H9 (cell line): ENCODE measurements around the gene CLEC4C. TPM values are rescaled to one million over a fixed set of nuclear protein-coding genes. Genes with fewer than 3 reads are reported as not detected.

Experiments used
- DNase-seq: peaks from one replicate; pipeline ENCODE4 v3.0.0-alpha.2; 2017
- H2AFZ ChIP-seq: one replicate; pipeline ENCODE4 v1.6.1; 2013; ENCODE audit warnings: mild to moderate bottlenecking, low read length, control low read depth, moderate library complexity
- H2AK5ac ChIP-seq: 2 replicates; pipeline ENCODE4 v1.6.1; 2013; ENCODE audit warnings: low read length, control low read depth, mixed read lengths; ENCODE audit not compliant: insufficient read length
- H2BK120ac ChIP-seq: one replicate; pipeline ENCODE4 v1.6.1; 2013; ENCODE audit warnings: low read depth, mild to moderate bottlenecking, low read length, control low read depth, inconsistent platforms; ENCODE audit not compliant: poor library complexity, severe bottlenecking
- H2BK12ac ChIP-seq: 2 replicates; pipeline ENCODE4 v1.6.1; 2013; ENCODE audit warnings: low read length, control low read depth, mixed read lengths, low read depth; ENCODE audit not compliant: insufficient read length
- H2BK15ac ChIP-seq: 2 replicates; pipeline ENCODE4 v1.6.1; 2013; ENCODE audit warnings: low read depth, low read length, control low read depth
- H2BK20ac ChIP-seq: one replicate; pipeline ENCODE4 v1.6.1; 2013; ENCODE audit warnings: low read depth, mild to moderate bottlenecking, low read length, control low read depth, inconsistent platforms; ENCODE audit not compliant: poor library complexity, severe bottlenecking
- H2BK5ac ChIP-seq: 2 replicates; pipeline ENCODE4 v1.6.1; 2013; ENCODE audit warnings: low read length, control low read depth, mixed read lengths; ENCODE audit not compliant: insufficient read length
- H3K14ac ChIP-seq: 2 replicates; pipeline ENCODE4 v1.6.1; 2013; ENCODE audit warnings: low read length, control low read depth; ENCODE audit not compliant: insufficient read depth
- H3K18ac ChIP-seq: 2 replicates; pipeline ENCODE4 v1.6.1; 2013; ENCODE audit warnings: low read depth, mild to moderate bottlenecking, mixed read lengths, low read length, control low read depth; ENCODE audit not compliant: insufficient read length
- H3K23ac ChIP-seq: 2 replicates; pipeline ENCODE4 v1.6.1; 2013; ENCODE audit warnings: low read length, control low read depth, mixed read lengths, low read depth; ENCODE audit not compliant: insufficient read length
- H3K23me2 ChIP-seq: 2 replicates; pipeline ENCODE4 v1.6.1; 2013; ENCODE audit warnings: low read depth, mild to moderate bottlenecking, mixed read lengths, low read length, control low read depth; ENCODE audit not compliant: insufficient read length, poor library complexity, severe bottlenecking
- H3K27ac ChIP-seq: 2 replicates; pipeline ENCODE4 v1.5.1; 2013; ENCODE audit warnings: low read length, control low read depth, mixed read lengths, low read depth; ENCODE audit not compliant: insufficient read length
- H3K27me3 ChIP-seq: 2 replicates; pipeline ENCODE4 v1.6.1; 2013; ENCODE audit warnings: low read length, control low read depth, inconsistent platforms; ENCODE audit not compliant: insufficient read depth
- H3K4ac ChIP-seq: 2 replicates; pipeline ENCODE4 v1.6.1; 2013; ENCODE audit warnings: low read depth, mild to moderate bottlenecking, control low read depth, inconsistent platforms, low read length, moderate library complexity
- H3K4me1 ChIP-seq: 2 replicates; pipeline ENCODE4 v1.6.1; 2013; ENCODE audit warnings: low read length, control low read depth, inconsistent platforms; ENCODE audit not compliant: insufficient read depth
- H3K4me2 ChIP-seq: 2 replicates; pipeline ENCODE4 v1.6.1; 2013; ENCODE audit warnings: low read length, control low read depth, mixed read lengths; ENCODE audit not compliant: insufficient read length, insufficient read depth
- H3K56ac ChIP-seq: 2 replicates; pipeline ENCODE4 v1.6.1; 2013; ENCODE audit warnings: low read depth, mild to moderate bottlenecking, mixed read lengths, low read length, control low read depth; ENCODE audit not compliant: insufficient read length
- H3K79me1 ChIP-seq: 2 replicates; pipeline ENCODE4 v1.6.1; 2013; ENCODE audit warnings: low read depth, mild to moderate bottlenecking, moderate library complexity, low read length, control low read depth, inconsistent platforms; ENCODE audit not compliant: insufficient read depth, poor library complexity, severe bottlenecking
- H3K79me2 ChIP-seq: 2 replicates; pipeline ENCODE4 v1.6.1; 2013; ENCODE audit warnings: low read length, control low read depth, inconsistent platforms; ENCODE audit not compliant: insufficient read depth
- H3K9ac ChIP-seq: 2 replicates; pipeline ENCODE4 v1.6.1; 2013; ENCODE audit warnings: low read length, control low read depth, mixed read lengths; ENCODE audit not compliant: insufficient read length; ENCODE audit errors: extremely low read depth
- H3K9me3 ChIP-seq: one replicate; pipeline ENCODE4 v1.6.1; 2013; ENCODE audit warnings: low read depth, low read length, inconsistent platforms; ENCODE audit not compliant: control insufficient read depth
- H3T11ph ChIP-seq: one replicate; pipeline ENCODE4 v1.6.1; 2013; ENCODE audit warnings: mild to moderate bottlenecking, low read length, control low read depth, inconsistent platforms
- H4K20me1 ChIP-seq: one replicate; pipeline ENCODE4 v1.6.1; 2013; ENCODE audit not compliant: control insufficient read depth, insufficient read length, insufficient read depth
- H4K5ac ChIP-seq: 2 replicates; pipeline ENCODE4 v1.6.1; 2013; ENCODE audit warnings: low read depth, mild to moderate bottlenecking, mixed read lengths, low read length, control low read depth; ENCODE audit not compliant: insufficient read length
- H4K8ac ChIP-seq: replicated peaks from 2 replicates; pipeline ENCODE4 v1.6.1; 2013; ENCODE audit warnings: low read length, control low read depth, mixed read lengths, low read depth; ENCODE audit not compliant: insufficient read length
- H4K91ac ChIP-seq: 2 replicates; pipeline ENCODE4 v1.6.1; 2013; ENCODE audit warnings: low read depth, mild to moderate bottlenecking, moderate library complexity, mixed read lengths, low read length, control low read depth; ENCODE audit not compliant: insufficient read length
- H3K27ac Mint-ChIP-seq, 3 experiments: 2 replicates in 2 of 3; 3 replicates in 1 of 3; pipeline ENCODE4 v1.8.0; 2020 to 2021; ENCODE audit warnings: mixed read lengths in 3 of 3, mild to moderate bottlenecking in 1 of 3, moderate library complexity in 1 of 3
- H3K27me3 Mint-ChIP-seq: 2 replicates; pipeline ENCODE4 v1.8.0; 2021; ENCODE audit warnings: low read depth, mild to moderate bottlenecking, moderate library complexity, mixed read lengths
- H3K36me3 Mint-ChIP-seq, 3 experiments: 2 replicates in 2 of 3; 3 replicates in 1 of 3; pipeline ENCODE4 v1.8.0; 2020 to 2021; ENCODE audit warnings: low read depth in 3 of 3, mixed read lengths in 3 of 3; ENCODE audit not compliant: insufficient read depth in 1 of 3
- H3K4me1 Mint-ChIP-seq, 2 experiments: 2 replicates each; pipeline ENCODE4 v1.8.0; 2020; ENCODE audit warnings: mixed read lengths in 2 of 2
- H3K4me3 Mint-ChIP-seq, 2 experiments: 2 replicates in 1 of 2; 3 replicates in 1 of 2; pipeline ENCODE4 v1.8.0; 2020 to 2021; ENCODE audit warnings: mild to moderate bottlenecking in 2 of 2, mixed read lengths in 2 of 2, moderate library complexity in 1 of 2
- H3K9me3 Mint-ChIP-seq, 2 experiments: 2 replicates in 1 of 2; 3 replicates in 1 of 2; pipeline ENCODE4 v1.8.0; 2020; ENCODE audit warnings: mild to moderate bottlenecking in 2 of 2, mixed read lengths in 2 of 2, moderate library complexity in 1 of 2
- WGBS: extraction: QIAGEN DNeasy Blood & Tissue Kit; methylation state at CpG from one replicate; pipeline ENCODE4 v1.1.7; 2013; ENCODE audit warnings: missing lambda C conversion rate, low lambda C conversion rate, mixed read lengths; ENCODE audit not compliant: insufficient read length; ENCODE audit errors: extremely low coverage; 5-methylcytosine and 5-hydroxymethylcytosine counted together
- total RNA-seq: library from RNA; stranded (reverse); gene quantifications from 2 replicates; pipeline ENCODE4 v1.2.1, GENCODE V29; 2021
- TF ChIP-seq, protein P1 (sequence below): fragments of 200-600 bp; sonication (generic); conservative IDR thresholded peaks from 3 replicates; pipeline ENCODE4 v1.8.0; 2021; ENCODE audit warnings: antibody characterized with exemption, mild to moderate bottlenecking

Gene CLEC4C
- total RNA-seq, 1 experiment from 2014 or later: 0.26 TPM

GRCh38 chr12:7732993-7733392 is 14.2 kb downstream of the CLEC4C start:
- no peak overlapping the region for H2BK5ac ChIP-seq
- no peak overlapping the region for H3K14ac ChIP-seq
- no peak overlapping the region for H4K91ac ChIP-seq
- H3K56ac ChIP-seq: no peak overlapping the region
- H2AFZ ChIP-seq: no peak overlapping the region
- Mint-ChIP-seq H3K4me3 (no peak overlapping the region), H3K4me1 (peaks cover 12 to 14% of the 10 kb centered on the region in 2 experiments), H3K9me3 (peaks cover under 1 to 1% of the 10 kb centered on the region in 2 experiments; a peak in 2 of 5 replicates), H3K27me3 (no peaks in the 10 kb centered on the region; the same call in 1 of the 2 replicates), H3K36me3 (no peaks in the 10 kb centered on the region), H3K27ac (no peak overlapping the region)
- no peak overlapping the region for H4K8ac ChIP-seq
- H2BK20ac ChIP-seq: no peak overlapping the region
- no peak overlapping the region for H3K9ac ChIP-seq
- no peak overlapping the region for H3K4ac ChIP-seq
- no peaks in the 10 kb centered on the region for H3K9me3 ChIP-seq
- no peak overlapping the region for H3K27ac ChIP-seq
- no peak overlapping the region for H2BK12ac ChIP-seq
- H3K79me1 ChIP-seq: no peaks in the 10 kb centered on the region
- no peak overlapping the region for H4K5ac ChIP-seq
- no peaks in the 10 kb centered on the region for H3K27me3 ChIP-seq
- H3K23ac ChIP-seq: no peak overlapping the region
- TF ChIP-seq, protein P1, sequence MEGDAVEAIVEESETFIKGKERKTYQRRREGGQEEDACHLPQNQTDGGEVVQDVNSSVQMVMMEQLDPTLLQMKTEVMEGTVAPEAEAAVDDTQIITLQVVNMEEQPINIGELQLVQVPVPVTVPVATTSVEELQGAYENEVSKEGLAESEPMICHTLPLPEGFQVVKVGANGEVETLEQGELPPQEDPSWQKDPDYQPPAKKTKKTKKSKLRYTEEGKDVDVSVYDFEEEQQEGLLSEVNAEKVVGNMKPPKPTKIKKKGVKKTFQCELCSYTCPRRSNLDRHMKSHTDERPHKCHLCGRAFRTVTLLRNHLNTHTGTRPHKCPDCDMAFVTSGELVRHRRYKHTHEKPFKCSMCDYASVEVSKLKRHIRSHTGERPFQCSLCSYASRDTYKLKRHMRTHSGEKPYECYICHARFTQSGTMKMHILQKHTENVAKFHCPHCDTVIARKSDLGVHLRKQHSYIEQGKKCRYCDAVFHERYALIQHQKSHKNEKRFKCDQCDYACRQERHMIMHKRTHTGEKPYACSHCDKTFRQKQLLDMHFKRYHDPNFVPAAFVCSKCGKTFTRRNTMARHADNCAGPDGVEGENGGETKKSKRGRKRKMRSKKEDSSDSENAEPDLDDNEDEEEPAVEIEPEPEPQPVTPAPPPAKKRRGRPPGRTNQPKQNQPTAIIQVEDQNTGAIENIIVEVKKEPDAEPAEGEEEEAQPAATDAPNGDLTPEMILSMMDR: no peak
- no peak overlapping the region for H2BK15ac ChIP-seq
- no peak for DNase-seq
- H3K23me2 ChIP-seq: no peaks in the 10 kb centered on the region
- no CpG with 5 or more reads among the region's 3 CpGs for WGBS
- no peaks in the 10 kb centered on the region for H3K79me2 ChIP-seq
- H3K4me2 ChIP-seq: no peak overlapping the region
- H3T11ph ChIP-seq: no peak overlapping the region
- no peak overlapping the region for H2AK5ac ChIP-seq
- no peak overlapping the region for H3K18ac ChIP-seq
- no peaks in the 10 kb centered on the region for H4K20me1 ChIP-seq
- no peak overlapping the region for H2BK120ac ChIP-seq
- peaks cover 2% of the 10 kb centered on the region; the same call in 1 of the 2 replicates for H3K4me1 ChIP-seq
